Astrocyte (in vitro differentiated cells and primary cell): ENCODE measurements around the gene SRBD1. TPM values are rescaled to one million over a fixed set of nuclear protein-coding genes. Genes with fewer than 3 reads are reported as not detected.
A peak's percentile ranks its signal among the peaks of the same experiment; 100 is the strongest.

Experiments used
- DNase-seq: peaks from one replicate; pipeline ENCODE4 v3.0.0-alpha.2; 2010; ENCODE audit warnings: low read depth
- FAIRE-seq: peaks from 2 replicates; lab custom pipeline; 2011; peaks lifted over from hg19 to GRCh38; lab: Jason Lieb, UNC
- H2AFZ ChIP-seq: 2 replicates; pipeline ENCODE4 v1.6.0; 2012; ENCODE audit warnings: low read depth, low read length, inconsistent platforms
- H3K27ac ChIP-seq: 2 replicates; pipeline ENCODE4 v1.5.1; 2011; ENCODE audit warnings: low read depth, low read length, inconsistent platforms
- H3K27me3 ChIP-seq: 2 replicates; pipeline ENCODE4 v1.6.0; 2011; ENCODE audit warnings: low read length, inconsistent platforms; ENCODE audit not compliant: insufficient read depth
- H3K36me3 ChIP-seq: 2 replicates; pipeline ENCODE4 v1.5.1; 2011; ENCODE audit warnings: low read length, inconsistent platforms; ENCODE audit not compliant: insufficient read depth
- H3K4me1 ChIP-seq: 2 replicates; pipeline ENCODE4 v1.5.1; 2011; ENCODE audit warnings: low read length, inconsistent platforms; ENCODE audit not compliant: insufficient read depth
- H3K4me2 ChIP-seq: 2 replicates; pipeline ENCODE4 v1.6.0; 2012; ENCODE audit warnings: low read length, inconsistent platforms
- H3K4me3 ChIP-seq: 2 replicates; pipeline ENCODE4 v1.5.1; 2011; ENCODE audit warnings: low read depth, mild to moderate bottlenecking, low read length, inconsistent platforms; ENCODE audit not compliant: insufficient read depth
- H3K79me2 ChIP-seq: 2 replicates; pipeline ENCODE4 v1.6.0; 2012; ENCODE audit warnings: mild to moderate bottlenecking, low read length, inconsistent platforms; ENCODE audit not compliant: insufficient read depth
- H3K9ac ChIP-seq: 2 replicates; pipeline ENCODE4 v1.6.0; 2012; ENCODE audit warnings: mild to moderate bottlenecking, low read length, inconsistent platforms
- H3K9me3 ChIP-seq: 2 replicates; pipeline ENCODE4 v1.5.1; 2012; ENCODE audit warnings: low read depth, mild to moderate bottlenecking, low read length, inconsistent platforms; ENCODE audit not compliant: insufficient read depth
- H4K20me1 ChIP-seq: 2 replicates; pipeline ENCODE4 v1.6.0; 2012; ENCODE audit warnings: low read length, inconsistent platforms; ENCODE audit not compliant: insufficient read depth
- H3K27ac Mint-ChIP-seq: one replicate; pipeline ENCODE4 v1.8.0; 2021; ENCODE audit warnings: mild to moderate bottlenecking, mixed read lengths; ENCODE audit not compliant: unreplicated experiment
- H3K27me3 Mint-ChIP-seq: one replicate; pipeline ENCODE4 v1.8.0; 2021; ENCODE audit warnings: low read depth, mixed read lengths; ENCODE audit not compliant: unreplicated experiment
- H3K36me3 Mint-ChIP-seq: one replicate; pipeline ENCODE4 v1.8.0; 2021; ENCODE audit warnings: low read depth, mixed read lengths; ENCODE audit not compliant: unreplicated experiment
- H3K4me1 Mint-ChIP-seq: one replicate; pipeline ENCODE4 v1.8.0; 2021; ENCODE audit warnings: low read depth, mixed read lengths; ENCODE audit not compliant: unreplicated experiment
- H3K4me3 Mint-ChIP-seq: one replicate; pipeline ENCODE4 v1.8.0; 2021; ENCODE audit warnings: mild to moderate bottlenecking, moderate library complexity, mixed read lengths; ENCODE audit not compliant: unreplicated experiment
- H3K9me3 Mint-ChIP-seq: one replicate; pipeline ENCODE4 v1.8.0; 2021; ENCODE audit warnings: mild to moderate bottlenecking, mixed read lengths; ENCODE audit not compliant: unreplicated experiment
- CTCF ChIP-seq: IDR thresholded peaks from 2 replicates; pipeline ENCODE4 v1.5.1; 2011; ENCODE audit warnings: low read depth, mild to moderate bottlenecking, inconsistent platforms, low read length, moderate library complexity; ENCODE audit not compliant: insufficient read depth
- EZH2 ChIP-seq: IDR thresholded peaks from 2 replicates; pipeline ENCODE4 v1.6.1; 2012; ENCODE audit warnings: mild to moderate bottlenecking, low read length, inconsistent platforms; ENCODE audit not compliant: insufficient read depth
- total RNA-seq: library from RNA; stranded (reverse); gene quantifications from 2 replicates; pipeline ENCODE4 v1.2.1, GENCODE V29; 2021

Gene SRBD1
- total RNA-seq, 1 donor from 2014 or later: 9.3 TPM

GRCh38 chr2:45380131-45380836, 230.8 kb downstream of the SRBD1 start:
- no peak overlapping the region for H3K4me3 Mint-ChIP-seq
- Histone ChIP-seq H3K9ac (no peak overlapping the region), H4K20me1 (no peaks in the 10 kb centered on the region), H3K4me3 (no peak overlapping the region), H3K4me2 (peak overlapping the region; percentile 42), H3K36me3 (no peaks in the 10 kb centered on the region), H3K27me3 (no peaks in the 10 kb centered on the region), H3K9me3 (no peaks in the 10 kb centered on the region), H2AFZ (no peak overlapping the region), H3K79me2 (no peaks in the 10 kb centered on the region), H3K4me1 (peaks cover 6% of the 10 kb centered on the region), H3K27ac (no peak overlapping the region)
- peaks cover 15% of the 10 kb centered on the region for H3K4me1 Mint-ChIP-seq
- H3K27me3 Mint-ChIP-seq: no peaks in the 10 kb centered on the region
- no peak for TF ChIP-seq CTCF
- TF ChIP-seq EZH2: no peak
- FAIRE-seq (peak; percentile 65), DNase-seq (peak; percentile 33)
- no peaks in the 10 kb centered on the region for H3K9me3 Mint-ChIP-seq
- no peaks in the 10 kb centered on the region for H3K36me3 Mint-ChIP-seq
- H3K27ac Mint-ChIP-seq: peak overlapping the region; percentile 70

- no peaks in the 10 kb centered on the region for H4K20me1 ChIP-seq
- Mint-ChIP-seq H3K36me3 (no peaks in the 10 kb centered on the region), H3K9me3 (no peaks in the 10 kb centered on the region), H3K27ac (peak overlapping the region; percentile 70), H3K4me3 (no peak overlapping the region), H3K27me3 (no peaks in the 10 kb centered on the region), H3K4me1 (peaks cover 15% of the 10 kb centered on the region)
- no peak overlapping the region for H3K4me3 ChIP-seq
- no peaks in the 10 kb centered on the region for H3K9me3 ChIP-seq
- no peaks in the 10 kb centered on the region for H3K79me2 ChIP-seq
- H3K27ac ChIP-seq: no peak overlapping the region
- peaks cover 6% of the 10 kb centered on the region for H3K4me1 ChIP-seq
- no peak for FAIRE-seq
- H3K9ac ChIP-seq: no peak overlapping the region
- no peaks in the 10 kb centered on the region for H3K27me3 ChIP-seq
- no peak overlapping the region for H3K4me2 ChIP-seq
- H3K36me3 ChIP-seq: no peaks in the 10 kb centered on the region
- no peak for DNase-seq
- no peak overlapping the region for H2AFZ ChIP-seq
- TF ChIP-seq EZH2 (no peak), CTCF (no peak)
Measured at GRCh38 chr2:45379399-45380087, 231.5 kb downstream of the SRBD1 start.

- no peaks in the 10 kb centered on the region for H3K27me3 Mint-ChIP-seq
- no peak for FAIRE-seq
Measured at GRCh38 chr2:45373534-45373933, 237.5 kb downstream of the SRBD1 start.

More at GRCh38 chr2:45373534-45373933, 237.5 kb downstream of the SRBD1 start:
- no peak overlapping the region for H3K9ac ChIP-seq
- Mint-ChIP-seq H3K9me3 (no peaks in the 10 kb centered on the region), H3K4me3 (no peak overlapping the region), H3K36me3 (no peaks in the 10 kb centered on the region), H3K27ac (no peak overlapping the region), H3K4me1 (no peaks in the 10 kb centered on the region)
- no peak for DNase-seq
- no peaks in the 10 kb centered on the region for H3K79me2 ChIP-seq
- no peaks in the 10 kb centered on the region for H4K20me1 ChIP-seq
- no peak overlapping the region for H3K4me2 ChIP-seq
- TF ChIP-seq EZH2: no peak
- no peak for TF ChIP-seq CTCF
- no peaks in the 10 kb centered on the region for H3K27me3 ChIP-seq
- no peaks in the 10 kb centered on the region for H3K36me3 ChIP-seq
- no peak overlapping the region for H3K27ac ChIP-seq
- no peaks in the 10 kb centered on the region for H3K4me1 ChIP-seq
- no peaks in the 10 kb centered on the region for H3K9me3 ChIP-seq
- H2AFZ ChIP-seq: no peak overlapping the region
- H3K4me3 ChIP-seq: no peak overlapping the region
